ENCODE data around the gene CA4. TPM values are rescaled to one million over a fixed set of nuclear protein-coding genes. Genes with fewer than 3 reads are reported as not detected.

The CA4 gene
- total RNA-seq, 1 experiment from 2014 or later, result 0.78 TPM

GRCh38 chr17:60148373-60148772, 1.4 kb upstream of the CA4 start:
- CTCF ChIA-PET, result no interaction called here
- H3K9me3 Mint-ChIP-seq (ENCODE audit: low read depth, unreplicated experiment), result no peaks in the 10 kb centered on the region
- no peak overlapping the region for H3K27ac Mint-ChIP-seq (ENCODE audit: unreplicated experiment)
- TF ChIP-seq CTCF (IDR thresholded peaks at IDR 0.05; ENCODE audit: unreplicated experiment), result no peak
- BruUV-seq (replicated peaks), result no TSS peak
- no peak overlapping the region for H3K4me3 Mint-ChIP-seq (ENCODE audit: low read depth, unreplicated experiment)
- H3K36me3 Mint-ChIP-seq (ENCODE audit: insufficient read depth, unreplicated experiment), result no peaks in the 10 kb centered on the region
- peaks cover 9% of the 10 kb centered on the region for H3K4me1 Mint-ChIP-seq (ENCODE audit: low read depth, unreplicated experiment)
- peaks cover 46% of the 10 kb centered on the region for H3K27me3 Mint-ChIP-seq (ENCODE audit: unreplicated experiment)
- intact Hi-C loops (cut with micrococcal nuclease; ENCODE audit: unreplicated experiment), result loop anchor here (10.0 kb wide), 1 partner anchor 286 kb away; no protein-coding TSS in a partner anchor
- no peak for DNase-seq

GRCh38 chr17:60151355-60151754, 1.6 kb downstream of the CA4 start:
- Mint-ChIP-seq H3K27ac (ENCODE audit: unreplicated experiment) (no peak overlapping the region), H3K4me1 (ENCODE audit: low read depth, unreplicated experiment) (peaks cover 9% of the 10 kb centered on the region), H3K27me3 (ENCODE audit: unreplicated experiment) (peaks cover 26% of the 10 kb centered on the region), H3K4me3 (ENCODE audit: low read depth, unreplicated experiment) (peak overlapping the region; percentile 29), H3K36me3 (ENCODE audit: insufficient read depth, unreplicated experiment) (no peaks in the 10 kb centered on the region), H3K9me3 (ENCODE audit: low read depth, unreplicated experiment) (no peaks in the 10 kb centered on the region)
- no TSS peak for BruUV-seq (replicated peaks)
- CTCF ChIA-PET, result no interaction called here
- no peak for DNase-seq
- TF ChIP-seq CTCF (IDR thresholded peaks at IDR 0.05; ENCODE audit: unreplicated experiment), result no peak
- intact Hi-C loops (cut with micrococcal nuclease; ENCODE audit: unreplicated experiment), result loop anchor here (5.0 kb wide), 1 partner anchor 36 kb away; no protein-coding TSS in a partner anchor

GRCh38 chr17:60153606-60154390, 4.0 kb downstream of the CA4 start:
- CTCF ChIA-PET, result interaction anchor here (0.6 kb wide), 1 partner anchor 352 kb away, joined by 3 read pairs; no protein-coding TSS in a partner anchor
- no peaks in the 10 kb centered on the region for H3K36me3 Mint-ChIP-seq (ENCODE audit: insufficient read depth, unreplicated experiment)
- H3K4me1 Mint-ChIP-seq (ENCODE audit: low read depth, unreplicated experiment), result peaks cover 9% of the 10 kb centered on the region
- no TSS peak for BruUV-seq (replicated peaks)
- TF ChIP-seq CTCF (IDR thresholded peaks at IDR 0.05; ENCODE audit: unreplicated experiment), result no peak
- no peak overlapping the region for H3K4me3 Mint-ChIP-seq (ENCODE audit: low read depth, unreplicated experiment)
- H3K9me3 Mint-ChIP-seq (ENCODE audit: low read depth, unreplicated experiment), result no peaks in the 10 kb centered on the region
- intact Hi-C loops (cut with micrococcal nuclease; ENCODE audit: unreplicated experiment), result loop anchor here (5.0 kb wide), 1 partner anchor 34 kb away; no protein-coding TSS in a partner anchor
- H3K27ac Mint-ChIP-seq (ENCODE audit: unreplicated experiment), result no peak overlapping the region
- H3K27me3 Mint-ChIP-seq (ENCODE audit: unreplicated experiment), result peaks cover 23% of the 10 kb centered on the region
- DNase-seq, result no peak

- H3K27ac Mint-ChIP-seq (ENCODE audit: unreplicated experiment), result no peak overlapping the region
- H3K4me1 Mint-ChIP-seq (ENCODE audit: low read depth, unreplicated experiment), result peaks cover 9% of the 10 kb centered on the region
- H3K36me3 Mint-ChIP-seq (ENCODE audit: insufficient read depth, unreplicated experiment), result no peaks in the 10 kb centered on the region
- no peak for DNase-seq
- no peak for TF ChIP-seq CTCF (IDR thresholded peaks at IDR 0.05; ENCODE audit: unreplicated experiment)
- intact Hi-C loops (cut with micrococcal nuclease; ENCODE audit: unreplicated experiment), result loop anchor here (5.0 kb wide), 1 partner anchor 32 kb away; no protein-coding TSS in a partner anchor
- no peaks in the 10 kb centered on the region for H3K9me3 Mint-ChIP-seq (ENCODE audit: low read depth, unreplicated experiment)
- CTCF ChIA-PET, result no interaction called here
- H3K27me3 Mint-ChIP-seq (ENCODE audit: unreplicated experiment), result peaks cover 19% of the 10 kb centered on the region
- no peak overlapping the region for H3K4me3 Mint-ChIP-seq (ENCODE audit: low read depth, unreplicated experiment)
- BruUV-seq (replicated peaks), result no TSS peak
These were observed 5.0 kb downstream of the CA4 start for GRCh38 chr17:60154616-60155426.

Data from Calu3 (cell line).